GM19025 (cell line): ENCODE results near the gene TESPA1.
"Not testable (repeated sequence)": the region's sequence is repeated elsewhere in the genome, so short reads cannot be mapped to it uniquely, and the experiment has no call there.

Source experiments
- ATAC-seq: cut with Tn5 transposase; IDR thresholded peaks from one replicate; pipeline ENCODE4 v1.9.1; 2021; ENCODE audit warnings: mild to moderate bottlenecking, low read depth, moderate library complexity; ENCODE audit not compliant: unreplicated experiment

Gene TESPA1

DNA sequence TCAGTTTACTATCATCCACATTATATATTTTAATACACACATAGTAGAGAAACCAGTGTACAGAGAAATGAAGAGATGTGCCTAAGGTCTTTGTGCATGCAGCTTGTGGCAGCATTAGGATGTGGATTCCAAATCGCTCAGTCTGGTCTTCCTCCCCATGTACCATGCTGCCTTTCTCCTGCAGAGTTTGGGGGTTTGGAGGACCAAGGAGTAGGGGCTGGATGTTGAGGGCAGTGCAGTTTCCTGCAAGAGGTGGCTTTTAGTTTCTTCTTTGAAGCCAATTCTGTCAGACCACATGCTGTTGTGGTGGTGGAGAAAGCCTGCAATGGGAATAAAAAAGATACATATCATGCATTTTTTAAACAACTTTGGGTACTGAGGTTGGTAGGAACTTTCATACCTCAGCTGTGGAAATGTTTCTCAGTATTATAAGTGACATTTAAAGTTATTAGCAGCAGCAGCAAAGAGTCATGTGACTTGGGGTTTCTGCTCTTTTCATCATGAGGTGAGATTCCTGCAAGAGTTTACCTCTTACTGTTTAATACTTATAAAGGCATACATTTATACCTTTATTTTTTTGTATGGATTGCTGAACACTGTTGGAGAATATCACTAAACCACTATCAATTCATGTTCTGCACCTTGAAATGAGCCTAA lies 34.4 kb downstream of the TESPA1 start:
- no peak for ATAC-seq

DNA sequence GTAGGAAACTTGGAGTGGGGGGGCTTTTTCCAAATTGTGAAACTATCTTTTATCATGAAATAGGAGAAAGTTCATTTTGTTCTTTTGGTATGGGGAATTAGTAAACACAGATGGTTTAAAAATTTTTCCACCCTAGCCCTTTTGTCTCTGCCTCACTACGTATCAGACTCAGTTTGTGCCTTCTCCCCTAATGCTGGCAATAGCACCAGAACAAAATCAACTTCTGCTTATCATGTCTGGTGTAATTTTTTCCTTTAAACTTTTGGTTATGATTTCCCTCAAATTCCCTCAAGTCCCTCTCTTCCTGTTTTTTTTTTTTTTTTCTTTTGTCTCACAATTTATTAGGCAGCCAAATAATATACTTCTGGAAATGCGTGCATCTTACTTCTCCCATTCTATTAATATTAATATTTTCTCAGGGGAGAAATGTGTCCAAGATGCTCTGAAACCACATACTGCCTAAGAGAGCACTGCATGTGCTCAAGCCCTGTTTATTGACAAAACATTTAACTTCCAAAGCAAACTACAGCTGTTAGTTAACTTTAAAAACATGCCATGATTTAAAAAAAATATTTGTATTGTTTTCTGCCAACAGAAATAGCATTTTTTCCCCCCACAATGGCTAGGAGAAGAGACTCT lies 35.4 kb downstream of the TESPA1 start:
- no peak for ATAC-seq

DNA sequence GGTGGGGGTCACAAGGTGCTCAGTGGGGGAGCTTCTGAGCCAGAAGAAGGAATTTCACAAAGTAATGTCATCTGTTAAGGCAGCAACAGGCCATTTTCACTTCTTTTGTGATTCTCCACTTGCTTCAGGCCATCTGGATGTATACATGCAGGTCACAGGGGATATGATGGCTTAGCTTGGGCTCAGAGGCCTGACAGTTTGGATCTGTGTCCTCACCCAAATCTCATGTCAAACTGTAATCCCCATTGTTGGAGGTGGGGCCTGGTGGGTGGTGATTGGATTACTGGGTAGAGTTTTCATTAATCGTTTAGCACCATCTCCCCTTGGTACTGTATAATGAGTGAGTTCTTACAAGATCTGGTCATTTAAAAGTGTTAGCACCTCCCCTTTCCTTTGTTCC lies 36.4 kb downstream of the TESPA1 start:
- no peak for ATAC-seq

DNA sequence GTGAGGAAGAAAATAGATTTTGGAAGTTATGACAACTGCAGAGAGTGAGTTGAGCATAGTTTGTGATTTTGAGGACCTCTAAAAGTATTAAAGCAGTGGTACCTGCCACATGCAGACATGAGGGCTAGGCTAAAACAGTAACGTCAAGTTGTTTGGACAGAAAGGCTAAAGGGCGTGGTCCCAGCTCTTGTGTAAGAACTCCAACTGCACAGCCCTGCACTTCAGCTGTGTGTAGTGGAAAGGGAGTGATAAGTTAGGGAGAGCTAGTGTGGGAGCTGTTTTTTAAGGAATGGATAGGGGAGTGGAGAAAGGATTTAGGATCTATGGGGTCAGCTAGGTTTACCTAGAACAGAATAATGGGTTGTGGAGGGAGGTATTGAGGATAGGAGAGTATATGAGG lies 39.5 kb downstream of the TESPA1 start:
- ATAC-seq = no peak

DNA sequence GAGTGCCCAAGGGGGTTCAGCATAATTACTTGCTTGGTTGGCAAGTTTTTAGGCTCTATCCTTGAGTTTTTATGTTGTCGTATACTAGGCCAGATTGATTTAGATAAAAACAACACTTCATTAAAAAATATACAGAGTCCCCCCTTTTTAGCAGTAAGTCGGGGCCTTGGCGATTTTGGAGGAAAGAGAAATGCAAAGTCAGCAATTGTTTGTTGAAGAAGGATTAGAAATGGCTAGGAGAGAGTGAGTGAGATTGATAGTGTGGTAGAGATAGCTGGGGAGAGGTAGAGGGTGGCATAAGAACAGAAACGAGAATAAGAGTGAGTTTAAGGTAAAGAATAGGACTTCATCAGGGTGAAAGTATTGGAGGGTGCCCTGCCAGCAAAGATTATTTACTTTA lies 41.3 kb downstream of the TESPA1 start:
- ATAC-seq = not testable (repeated sequence)

DNA sequence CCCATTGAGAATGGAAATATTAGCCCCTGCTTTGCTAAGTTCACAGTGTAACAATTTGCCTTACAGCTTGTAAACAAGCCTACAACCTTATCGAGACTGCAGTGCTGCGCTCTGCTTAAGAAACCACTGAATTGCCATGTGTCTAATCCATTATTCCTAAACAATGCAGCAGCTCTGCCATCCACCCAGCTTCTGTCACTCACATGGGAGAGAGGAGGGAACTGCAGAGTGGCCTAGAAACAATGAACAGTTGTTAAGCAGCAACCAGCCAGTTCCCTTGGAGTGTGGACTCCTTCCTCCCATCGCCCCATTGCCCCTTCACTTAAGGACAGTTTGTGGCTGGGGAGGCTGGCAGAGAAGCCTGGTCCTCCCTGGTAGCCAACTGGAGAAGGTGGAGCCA lies 42.9 kb downstream of the TESPA1 start:
- no peak for ATAC-seq

DNA sequence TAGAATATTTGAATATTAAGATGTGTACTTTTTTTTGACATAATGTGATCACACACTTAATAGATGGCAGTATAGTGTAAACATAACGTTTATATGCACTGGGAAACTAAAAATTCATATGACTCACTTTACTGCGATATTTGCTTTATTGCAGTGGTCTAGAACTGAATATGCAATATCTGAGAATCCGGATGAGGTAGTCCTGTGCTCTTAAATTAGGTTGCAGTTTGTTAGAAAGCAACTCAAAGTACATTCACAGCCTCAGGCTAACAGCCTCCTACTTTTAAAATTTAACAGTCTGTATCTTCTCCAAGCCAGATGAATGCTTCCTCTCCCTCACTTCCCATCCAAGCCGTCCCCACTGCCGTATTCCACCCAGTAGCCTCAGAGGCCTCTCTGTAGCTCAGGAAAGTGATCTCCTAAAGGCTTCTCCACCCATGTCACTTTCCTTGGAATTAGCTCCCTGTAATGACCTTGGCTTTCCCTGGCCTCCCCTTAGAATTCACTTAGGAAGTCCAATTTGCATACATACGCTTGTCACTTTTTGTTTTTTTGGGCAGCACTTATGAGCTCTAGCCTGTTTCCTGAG lies 43.7 kb downstream of the TESPA1 start:
- ATAC-seq = no peak

DNA sequence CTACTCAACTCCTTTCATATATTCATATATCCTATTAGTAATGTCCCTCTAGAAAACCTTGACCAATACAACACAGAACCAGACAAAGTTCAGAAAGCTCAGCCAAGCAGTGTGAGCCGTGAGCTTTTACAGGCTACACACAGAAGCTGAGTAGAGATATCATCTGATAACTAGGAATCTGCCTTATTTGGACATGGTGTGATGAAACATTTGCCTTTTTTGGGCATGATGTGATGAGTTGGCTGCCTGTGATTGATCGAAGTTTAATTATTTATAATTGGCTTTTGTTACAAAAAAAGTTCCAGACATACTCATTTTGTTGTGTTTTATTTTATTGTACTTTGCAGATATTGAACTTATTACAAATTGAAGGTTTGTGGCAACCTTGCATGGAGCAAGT lies 46.6 kb downstream of the TESPA1 start:
- ATAC-seq = no peak

DNA sequence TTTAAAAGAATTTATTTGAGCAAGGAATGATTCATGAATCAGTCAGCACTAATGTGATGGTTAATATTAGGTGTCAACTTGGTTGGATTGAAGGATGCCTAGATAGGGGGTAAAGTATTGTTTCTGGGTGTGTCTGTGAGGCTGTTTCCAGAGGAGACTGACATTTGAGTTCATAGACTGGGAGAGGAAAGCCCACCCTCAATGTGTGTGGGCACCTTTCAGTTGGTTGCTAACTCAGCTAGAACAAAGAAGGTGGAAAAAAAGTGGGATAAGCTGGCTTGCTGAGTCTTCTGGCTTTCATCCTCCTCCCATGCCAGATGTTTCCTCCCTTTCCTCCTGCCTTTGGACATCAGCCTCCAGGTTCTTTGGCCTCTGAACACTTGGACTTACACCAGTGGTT lies 47.2 kb downstream of the TESPA1 start:
- no peak for ATAC-seq

DNA sequence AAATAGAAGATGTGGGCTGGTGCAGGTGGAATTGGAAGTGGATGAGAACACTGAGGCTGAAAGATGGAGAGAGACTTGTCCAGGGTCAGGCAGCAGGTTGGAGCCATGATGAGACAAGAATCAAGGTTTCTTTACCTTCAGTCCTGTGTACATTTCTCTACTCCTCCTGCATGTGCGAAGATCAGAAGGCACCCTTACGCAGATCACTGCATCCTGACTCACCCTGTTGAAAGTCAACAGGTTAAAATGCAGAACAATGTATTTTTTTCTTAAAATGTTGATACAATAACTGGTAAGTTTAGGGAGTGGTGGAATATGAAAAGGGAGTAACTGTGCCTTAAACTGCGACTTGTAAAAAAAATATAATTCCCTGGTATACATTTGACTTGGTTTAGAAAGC lies 47.8 kb downstream of the TESPA1 start:
- no peak for ATAC-seq

DNA sequence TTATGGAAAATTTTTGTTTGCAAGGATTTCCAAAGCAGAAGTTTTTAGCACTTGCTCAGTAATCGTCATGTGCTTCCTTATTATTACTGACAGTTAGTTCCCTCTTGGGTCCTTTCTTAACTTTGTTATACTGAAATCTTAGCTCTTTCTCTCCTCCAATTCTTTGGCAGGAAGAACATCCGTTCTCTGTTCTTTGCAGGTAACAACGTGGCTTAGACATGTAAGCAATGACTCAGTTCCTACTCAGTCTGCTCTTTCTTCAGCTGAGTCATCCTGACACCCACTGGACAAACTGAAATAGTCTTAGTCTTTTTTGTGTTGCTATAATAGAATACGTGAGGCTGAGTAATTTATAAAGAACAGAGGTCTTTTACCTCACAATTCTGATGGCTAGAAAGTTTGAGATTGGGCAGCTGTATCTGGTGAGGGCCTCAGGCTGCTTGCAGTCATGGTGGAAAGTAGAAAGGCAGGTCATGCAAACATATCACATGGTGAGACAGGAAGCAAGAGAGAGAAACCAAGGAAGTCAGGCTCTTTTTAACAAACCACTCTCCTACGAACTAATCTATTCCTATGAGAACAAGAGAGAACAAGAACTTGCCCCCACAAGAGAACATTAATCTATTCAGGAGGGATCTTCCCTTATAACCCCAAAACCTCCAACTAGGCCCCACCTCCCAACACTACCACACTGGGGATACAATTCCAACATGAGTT lies 49.2 kb downstream of the TESPA1 start:
- peak; percentile 92 for ATAC-seq

DNA sequence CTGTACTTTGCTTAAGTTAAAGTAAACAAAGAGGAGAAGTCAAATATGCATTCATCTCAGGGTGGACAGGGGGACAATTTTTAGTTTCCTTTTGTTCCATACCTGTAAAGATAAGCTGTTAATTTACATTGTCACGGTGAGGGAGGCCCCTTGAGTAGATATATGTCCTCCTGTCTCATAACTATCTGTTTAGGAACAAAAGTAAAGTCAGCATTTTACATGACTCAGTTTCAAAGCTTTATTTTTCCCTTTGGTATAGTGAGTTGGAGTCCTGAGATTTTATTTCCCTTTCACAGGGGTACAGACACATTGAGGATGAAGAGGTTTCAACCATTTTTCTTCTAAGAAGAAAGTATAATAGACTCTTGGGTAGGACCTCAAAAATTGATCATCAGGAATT lies 50.1 kb downstream of the TESPA1 start:
- no peak for ATAC-seq

DNA sequence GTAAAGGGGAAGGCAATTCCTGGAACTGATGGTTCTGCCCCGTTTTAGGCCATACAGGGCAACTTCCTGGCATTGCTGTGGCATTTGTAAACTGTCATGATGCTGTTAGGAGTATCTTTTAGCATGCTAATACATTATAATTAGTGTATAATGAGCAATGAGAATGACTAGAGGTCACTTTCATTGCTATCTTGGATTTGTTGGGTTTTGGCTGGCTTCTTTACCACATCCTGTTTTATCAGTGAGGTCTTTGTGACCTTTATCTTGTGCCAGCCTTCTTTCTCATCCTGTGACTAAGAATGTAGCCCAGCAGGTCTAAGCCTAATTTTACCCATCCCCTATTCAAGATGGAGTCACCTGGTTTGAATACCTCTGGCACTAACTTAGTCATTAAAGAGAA lies 51.2 kb downstream of the TESPA1 start:
- no peak for ATAC-seq

DNA sequence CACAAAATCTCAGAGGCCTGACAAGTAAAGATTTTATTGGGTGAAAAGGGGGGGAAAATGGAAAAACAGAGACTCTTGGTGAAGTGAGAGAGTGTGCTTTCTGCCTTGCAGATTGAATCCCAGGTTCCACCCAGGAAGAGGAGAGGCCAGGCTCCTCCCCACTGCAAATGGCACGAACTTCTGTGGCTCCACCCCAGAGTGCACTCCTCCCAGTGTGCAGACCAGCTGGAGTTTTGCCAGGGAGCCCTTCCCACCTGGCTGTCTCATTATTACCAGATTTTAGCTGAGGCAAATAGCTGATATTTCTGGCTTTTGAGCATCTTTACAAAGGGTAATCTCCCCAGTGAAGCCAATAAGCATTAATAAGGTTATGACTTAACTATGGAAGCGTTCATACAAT lies 51.9 kb downstream of the TESPA1 start:
- no peak for ATAC-seq

DNA sequence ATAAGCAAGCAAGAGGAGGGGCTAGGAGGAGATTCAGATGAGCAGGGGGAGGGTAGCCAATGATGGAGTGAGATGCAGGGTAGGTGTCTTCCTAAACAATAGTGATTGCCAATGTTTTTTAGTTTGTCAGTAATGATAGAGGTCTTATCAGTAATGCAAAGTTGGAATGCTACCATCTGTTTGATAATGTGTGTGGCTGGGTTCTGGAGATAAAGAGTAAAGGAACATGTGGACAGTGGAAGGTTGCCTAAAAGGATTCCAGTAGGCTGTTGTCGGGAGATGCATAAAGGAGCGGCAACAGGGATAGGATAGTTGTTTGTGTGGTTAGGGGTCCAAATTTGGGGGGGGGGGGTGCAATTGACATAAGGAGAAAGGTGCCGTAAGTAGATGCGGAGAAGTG lies 52.5 kb downstream of the TESPA1 start:
- no peak for ATAC-seq

DNA sequence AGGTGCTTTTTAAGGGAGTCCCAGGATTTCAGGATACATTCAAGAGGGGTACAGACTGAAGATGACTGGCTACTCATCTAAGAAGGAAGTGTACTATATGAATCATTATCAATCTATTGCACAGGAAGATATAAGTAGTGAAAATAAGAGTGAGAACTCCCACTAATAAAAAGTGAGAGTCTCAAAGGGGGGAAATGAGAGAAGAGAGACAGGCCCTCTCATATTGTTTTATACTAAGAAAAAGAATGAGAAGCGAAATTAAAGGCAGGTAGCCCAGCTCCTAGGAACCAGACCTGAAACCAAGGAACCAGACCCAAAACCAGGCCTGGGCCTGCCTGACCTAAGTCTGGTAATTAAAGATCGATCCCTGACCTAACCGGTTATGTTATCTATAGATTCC lies 54.6 kb downstream of the TESPA1 start:
- no peak for ATAC-seq

DNA sequence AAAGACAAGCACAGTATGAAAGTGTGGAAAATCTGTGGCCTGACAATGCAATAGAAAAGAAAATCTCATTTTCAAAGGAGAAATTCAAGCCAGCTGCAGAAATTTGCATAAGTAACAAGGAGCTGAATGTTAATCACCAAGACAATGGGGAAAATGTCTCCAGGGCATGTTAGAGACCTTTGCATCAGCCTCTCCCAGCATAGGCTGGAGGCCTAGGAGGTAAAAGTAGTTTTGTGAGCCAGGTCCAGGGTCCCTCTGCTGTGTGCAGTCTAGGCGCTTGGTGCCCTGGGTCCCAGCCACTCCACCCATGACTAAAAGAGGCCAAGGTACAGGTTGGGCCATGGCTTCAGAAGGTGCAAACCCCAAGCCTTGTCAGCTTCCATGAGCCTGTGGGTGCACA lies 58.3 kb downstream of the TESPA1 start:
- ATAC-seq = no peak

DNA sequence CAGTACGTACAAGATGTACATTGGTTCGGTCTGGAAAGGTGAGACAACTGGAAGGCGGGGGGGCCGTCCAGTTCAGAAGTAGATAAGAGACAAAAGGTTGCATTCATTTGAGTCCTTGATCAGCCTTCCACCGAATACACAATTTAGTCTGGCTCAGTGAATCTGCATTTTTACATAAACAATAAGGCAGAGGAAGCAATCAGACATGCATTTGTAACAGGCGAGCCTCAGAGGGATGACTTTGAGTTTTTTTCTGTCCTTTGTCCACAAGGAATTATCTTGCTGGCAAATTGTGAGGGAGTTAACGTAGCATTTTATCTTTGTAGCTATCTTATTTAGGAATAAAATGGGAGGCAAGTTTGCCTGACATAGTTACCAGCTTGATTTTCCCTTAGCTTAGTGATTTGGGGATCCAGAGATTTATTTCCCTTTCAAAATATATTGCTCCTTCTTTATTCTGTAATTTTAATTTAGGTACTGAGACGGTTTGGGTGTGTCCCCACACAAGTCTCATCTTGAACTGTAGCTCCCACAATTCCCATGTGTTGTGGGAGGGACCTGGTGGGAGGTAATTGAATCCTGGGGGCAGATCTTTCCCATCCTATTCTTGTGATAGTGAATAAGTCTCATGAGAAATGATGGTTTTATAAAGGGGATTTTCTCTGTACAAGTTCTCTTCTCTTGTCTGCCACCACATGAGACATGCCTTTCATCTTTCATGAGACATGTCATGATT lies 59.4 kb downstream of the TESPA1 start:
- ATAC-seq = no peak

DNA sequence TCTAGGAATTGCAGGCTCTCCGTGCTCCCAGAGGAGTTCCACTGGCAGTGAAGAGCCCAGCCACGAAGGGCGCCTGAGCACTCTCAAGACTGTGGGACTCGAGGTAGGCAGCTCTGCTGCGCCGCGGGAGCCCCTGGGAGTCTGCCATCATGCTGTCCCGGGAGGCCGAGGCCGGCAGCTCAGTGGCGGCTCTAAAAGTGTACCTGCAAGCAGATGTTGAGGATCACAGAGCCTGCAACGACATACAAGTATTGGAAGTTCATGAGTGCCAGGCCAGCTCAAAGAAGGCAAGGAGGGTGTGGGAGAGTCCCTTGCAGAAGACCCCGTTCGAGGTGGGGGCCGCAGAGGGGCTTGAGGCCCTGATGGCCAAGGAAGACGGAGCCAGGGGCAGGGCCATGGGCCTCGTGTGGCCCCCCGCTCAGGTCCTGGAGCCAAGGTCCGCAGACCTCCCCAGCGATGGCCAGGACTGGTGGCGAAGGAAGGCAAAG lies 67.5 kb downstream of the TESPA1 start:
- ATAC-seq = no peak
